SK-N-SH (cell line): ENCODE results near the gene RAD51.

Experiments used
- CTCF ChIP-seq: fragments of 200-600 bp; sonication (generic); IDR thresholded peaks from 2 replicates; pipeline ENCODE4 v1.6.1; 2017; ENCODE audit warnings: antibody characterized with exemption, mild to moderate bottlenecking, moderate library complexity
- EP300 ChIP-seq, 2 experiments: IDR thresholded peaks; 2 replicates each; pipeline versions ENCODE4 v1.4.0 to v1.6.1; 2012; ENCODE audit warnings: borderline replicate concordance in 1 of 2, low read depth in 1 of 2, low read length in 1 of 2
- PBX3 ChIP-seq: IDR thresholded peaks from 2 replicates; pipeline ENCODE4; 2012
- RCOR1 ChIP-seq: fragments of 150-350 bp; IDR thresholded peaks from 2 replicates; pipeline ENCODE4 v1.6.1; 2017; ENCODE audit warnings: antibody characterized with exemption, low read length
- TEAD4 ChIP-seq: IDR thresholded peaks from 2 replicates; pipeline ENCODE4 v1.4.0; 2012; ENCODE audit warnings: mild to moderate bottlenecking, borderline replicate concordance; ENCODE audit not compliant: insufficient read depth
- USF2 ChIP-seq: fragments of 150-350 bp; IDR thresholded peaks from 2 replicates; pipeline ENCODE4 v1.6.1; 2017; ENCODE audit warnings: antibody characterized with exemption, low read length, low read depth, borderline replicate concordance
- YY1 ChIP-seq: IDR thresholded peaks from 2 replicates; pipeline ENCODE4 v1.4.0; 2012; ENCODE audit warnings: low read depth, mild to moderate bottlenecking
- ZBTB33 ChIP-seq: IDR thresholded peaks from 2 replicates; pipeline ENCODE4 v1.4.0; 2012; ENCODE audit warnings: low read depth, borderline replicate concordance

- TF ChIP-seq TEAD4 (no peak), YY1 (no peak), CTCF (no peak), USF2 (no peak), PBX3 (no peak), RCOR1 (no peak), EP300 (IDR thresholded peaks at IDR 0.05; ENCODE audit: borderline replicate concordance in 1 of 2, low read depth in 1 of 2, low read length in 1 of 2) (no peak), ZBTB33 (no peak)
These were observed 78.9 kb downstream of the RAD51 start for GRCh38 chr15:40773902-40774301.
